ENCODE measurements around the gene SCYGR1.

SCYGR1 gene

GRCh38 chr2:227368574-227368973 is 19.2 kb downstream of the SCYGR1 start:
- WGBS (ENCODE audit: extremely low coverage, insufficient coverage, insufficient read length), result no CpG with 5 or more reads among the region's 5 CpGs

DNA sequence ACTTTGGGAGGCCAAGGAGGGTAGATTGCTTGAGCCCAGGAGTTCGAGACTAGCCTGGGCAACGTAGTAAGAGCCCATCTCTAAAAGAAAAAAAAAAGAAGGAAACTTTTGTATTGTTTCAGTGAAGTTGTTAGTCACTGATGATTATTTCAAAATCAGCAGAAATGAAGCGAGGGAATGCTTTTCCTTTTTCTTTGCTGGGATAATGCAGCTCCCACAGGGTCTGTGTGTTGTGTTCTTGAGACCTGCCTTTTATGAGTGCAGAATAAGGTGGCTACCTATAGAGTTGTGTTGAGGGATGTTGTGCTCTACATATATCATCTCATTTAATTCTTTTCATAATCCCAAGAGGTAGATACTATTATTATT is 20.3 kb downstream of the SCYGR1 start:
- no peak overlapping the region for H2BK120ac ChIP-seq (ENCODE audit: insufficient read depth, low read length, poor library complexity)
- no CpG with 5 or more reads among the region's 3 CpGs for WGBS (ENCODE audit: extremely low coverage, insufficient coverage, insufficient read length)
- no peaks in the 10 kb centered on the region for H3K79me1 ChIP-seq (ENCODE audit: low read length)
- H4K12ac ChIP-seq (ENCODE audit: low read depth, low read length), result no peak overlapping the region
- H3K4me1 ChIP-seq (ENCODE audit: control insufficient read depth in 1 of 2, insufficient read depth in 2 of 2, low read length in 2 of 2), result no peaks in the 10 kb centered on the region
- peak in 1 of 2 donors; percentile 43 for DNase-seq
- H3K4ac ChIP-seq (ENCODE audit: low read depth, low read length), result no peak overlapping the region
- no peak overlapping the region for H3K9ac ChIP-seq (ENCODE audit: low read length)
- H3K27me3 ChIP-seq (ENCODE audit: insufficient read depth, low read length), result no peaks in the 10 kb centered on the region
- H3K9me3 ChIP-seq (ENCODE audit: insufficient read depth, low read depth, low read length), result no peaks in the 10 kb centered on the region
- no peak overlapping the region for H3K4me2 ChIP-seq (ENCODE audit: low read length)
- H3K23ac ChIP-seq (ENCODE audit: low read length), result no peak overlapping the region
- no peak overlapping the region for H3K4me3 ChIP-seq (ENCODE audit: low read depth, low read length)
- no peak overlapping the region for H3K14ac ChIP-seq (ENCODE audit: low read length)
- H2BK5ac ChIP-seq (ENCODE audit: low read depth, low read length, poor library complexity), result no peak overlapping the region
- no peak overlapping the region for H3K27ac ChIP-seq (ENCODE audit: low read depth, low read length)
- H3K79me2 ChIP-seq (ENCODE audit: control insufficient read depth, insufficient read depth, low read length, poor library complexity), result no peaks in the 10 kb centered on the region
- no peak overlapping the region for H3K18ac ChIP-seq (ENCODE audit: low read length)
- no peak overlapping the region for H4K91ac ChIP-seq (ENCODE audit: low read depth, low read length)
- no peak overlapping the region for H4K8ac ChIP-seq (ENCODE audit: low read depth, low read length)
- no peak overlapping the region for H2AK5ac ChIP-seq (ENCODE audit: low read length)
- no peaks in the 10 kb centered on the region for H3K36me3 ChIP-seq (ENCODE audit: control insufficient read depth in 1 of 2, insufficient read depth in 2 of 2, low read length in 2 of 2)
- H2AFZ ChIP-seq (ENCODE audit: insufficient read depth, low read length, poor library complexity), result no peak overlapping the region
- H2BK12ac ChIP-seq (ENCODE audit: low read length), result no peak overlapping the region

More at GRCh38 chr2:227368574-227368973, 19.2 kb downstream of the SCYGR1 start:
- DNase-seq, result peak in 1 of 2 donors; percentile 9
- Histone ChIP-seq H3K4ac (ENCODE audit: low read depth, low read length) (no peak overlapping the region), H2BK12ac (ENCODE audit: low read length) (no peak overlapping the region), H3K27ac (ENCODE audit: low read depth, low read length) (no peak overlapping the region), H2BK5ac (ENCODE audit: low read depth, low read length, poor library complexity) (no peak overlapping the region), H4K91ac (ENCODE audit: low read depth, low read length) (no peak overlapping the region), H3K18ac (ENCODE audit: low read length) (no peak overlapping the region), H3K4me2 (ENCODE audit: low read length) (no peak overlapping the region), H3K9ac (ENCODE audit: low read length) (no peak overlapping the region), H2AFZ (ENCODE audit: insufficient read depth, low read length, poor library complexity) (no peak overlapping the region), H3K36me3 (ENCODE audit: control insufficient read depth in 1 of 2, insufficient read depth in 2 of 2, low read length in 2 of 2) (no peaks in the 10 kb centered on the region), H3K9me3 (ENCODE audit: insufficient read depth, low read depth, low read length) (no peaks in the 10 kb centered on the region), H4K8ac (ENCODE audit: low read depth, low read length) (no peak overlapping the region), H3K14ac (ENCODE audit: low read length) (no peak overlapping the region), H3K23ac (ENCODE audit: low read length) (no peak overlapping the region), H4K12ac (ENCODE audit: low read depth, low read length) (no peak overlapping the region), H3K79me2 (ENCODE audit: control insufficient read depth, insufficient read depth, low read length, poor library complexity) (no peaks in the 10 kb centered on the region), H2BK120ac (ENCODE audit: insufficient read depth, low read length, poor library complexity) (no peak overlapping the region), H3K79me1 (ENCODE audit: low read length) (no peaks in the 10 kb centered on the region), H3K4me3 (ENCODE audit: low read depth, low read length) (no peak overlapping the region), H3K27me3 (ENCODE audit: insufficient read depth, low read length) (no peaks in the 10 kb centered on the region), H3K4me1 (ENCODE audit: control insufficient read depth in 1 of 2, insufficient read depth in 2 of 2, low read length in 2 of 2) (no peaks in the 10 kb centered on the region), H2AK5ac (ENCODE audit: low read length) (no peak overlapping the region)

- DNase-seq, result peak; percentile 40 to 67
- H2BK5ac ChIP-seq (ENCODE audit: low read depth, low read length, poor library complexity), result no peak overlapping the region
- H2BK120ac ChIP-seq (ENCODE audit: insufficient read depth, low read length, poor library complexity), result no peak overlapping the region
- no peak overlapping the region for H3K27ac ChIP-seq (ENCODE audit: low read depth, low read length)
- H3K4me2 ChIP-seq (ENCODE audit: low read length), result no peak overlapping the region
- no peak overlapping the region for H3K9ac ChIP-seq (ENCODE audit: low read length)
- WGBS (ENCODE audit: extremely low coverage, insufficient coverage, insufficient read length), result no CpG with 5 or more reads among the region's 11 CpGs
- no peak overlapping the region for H3K23ac ChIP-seq (ENCODE audit: low read length)
- no peaks in the 10 kb centered on the region for H3K27me3 ChIP-seq (ENCODE audit: insufficient read depth, low read length)
- no peak overlapping the region for H4K8ac ChIP-seq (ENCODE audit: low read depth, low read length)
- H3K9me3 ChIP-seq (ENCODE audit: insufficient read depth, low read depth, low read length), result no peaks in the 10 kb centered on the region
- no peak overlapping the region for H4K91ac ChIP-seq (ENCODE audit: low read depth, low read length)
- no peak overlapping the region for H4K12ac ChIP-seq (ENCODE audit: low read depth, low read length)
- H3K4ac ChIP-seq (ENCODE audit: low read depth, low read length), result no peak overlapping the region
- no peaks in the 10 kb centered on the region for H3K4me1 ChIP-seq (ENCODE audit: control insufficient read depth in 1 of 2, insufficient read depth in 2 of 2, low read length in 2 of 2)
- H3K36me3 ChIP-seq (ENCODE audit: control insufficient read depth in 1 of 2, insufficient read depth in 2 of 2, low read length in 2 of 2), result no peaks in the 10 kb centered on the region
- H3K14ac ChIP-seq (ENCODE audit: low read length), result no peak overlapping the region
- no peak overlapping the region for H2AFZ ChIP-seq (ENCODE audit: insufficient read depth, low read length, poor library complexity)
- no peaks in the 10 kb centered on the region for H3K79me2 ChIP-seq (ENCODE audit: control insufficient read depth, insufficient read depth, low read length, poor library complexity)
- no peak overlapping the region for H2BK12ac ChIP-seq (ENCODE audit: low read length)
- no peak overlapping the region for H3K18ac ChIP-seq (ENCODE audit: low read length)
- no peaks in the 10 kb centered on the region for H3K79me1 ChIP-seq (ENCODE audit: low read length)
- no peak overlapping the region for H3K4me3 ChIP-seq (ENCODE audit: low read depth, low read length)
- H2AK5ac ChIP-seq (ENCODE audit: low read length), result no peak overlapping the region
Observed at GRCh38 chr2:227366769-227367426, 20.9 kb downstream of the SCYGR1 start.

DNA sequence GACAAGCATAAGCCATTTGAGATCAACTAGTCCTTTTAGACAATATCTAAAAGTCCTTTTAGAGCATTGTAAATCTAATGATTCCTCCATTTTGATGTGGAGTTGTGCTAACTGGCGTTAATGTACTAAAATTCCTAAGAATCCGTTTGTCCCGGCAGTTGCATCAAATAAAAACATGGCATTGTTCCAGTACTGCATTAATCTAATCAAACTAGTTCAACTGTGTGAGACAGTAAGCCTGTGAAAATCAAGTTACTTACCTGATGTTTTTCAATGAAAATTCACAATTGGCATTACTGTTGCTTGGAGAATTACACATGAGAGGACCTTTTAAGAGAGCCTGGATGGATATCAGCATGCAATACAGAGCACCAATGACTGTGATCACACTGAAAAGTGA is 21.9 kb downstream of the SCYGR1 start:
- Histone ChIP-seq H3K27ac (ENCODE audit: low read depth, low read length) (no peak overlapping the region), H3K79me1 (ENCODE audit: low read length) (no peaks in the 10 kb centered on the region), H3K23ac (ENCODE audit: low read length) (no peak overlapping the region), H3K4me3 (ENCODE audit: low read depth, low read length) (no peak overlapping the region), H3K9ac (ENCODE audit: low read length) (no peak overlapping the region), H2BK120ac (ENCODE audit: insufficient read depth, low read length, poor library complexity) (no peak overlapping the region), H3K4me1 (ENCODE audit: control insufficient read depth in 1 of 2, insufficient read depth in 2 of 2, low read length in 2 of 2) (no peaks in the 10 kb centered on the region), H3K4ac (ENCODE audit: low read depth, low read length) (no peak overlapping the region), H3K14ac (ENCODE audit: low read length) (no peak overlapping the region), H4K8ac (ENCODE audit: low read depth, low read length) (no peak overlapping the region), H3K9me3 (ENCODE audit: insufficient read depth, low read depth, low read length) (no peaks in the 10 kb centered on the region), H4K91ac (ENCODE audit: low read depth, low read length) (no peak overlapping the region), H2AK5ac (ENCODE audit: low read length) (no peak overlapping the region), H3K27me3 (ENCODE audit: insufficient read depth, low read length) (no peaks in the 10 kb centered on the region), H3K36me3 (ENCODE audit: control insufficient read depth in 1 of 2, insufficient read depth in 2 of 2, low read length in 2 of 2) (peaks cover 0 to 1% of the 10 kb centered on the region in 2 experiments), H3K18ac (ENCODE audit: low read length) (no peak overlapping the region), H2BK5ac (ENCODE audit: low read depth, low read length, poor library complexity) (no peak overlapping the region), H3K4me2 (ENCODE audit: low read length) (no peak overlapping the region), H2AFZ (ENCODE audit: insufficient read depth, low read length, poor library complexity) (no peak overlapping the region), H2BK12ac (ENCODE audit: low read length) (no peak overlapping the region), H3K79me2 (ENCODE audit: control insufficient read depth, insufficient read depth, low read length, poor library complexity) (no peaks in the 10 kb centered on the region), H4K12ac (ENCODE audit: low read depth, low read length) (no peak overlapping the region)
- DNase-seq, result no peak
- no CpG with 5 or more reads among the region's 3 CpGs for WGBS (ENCODE audit: extremely low coverage, insufficient coverage, insufficient read length)

All from trophoblast cell (in vitro differentiated cells and primary cell).